Measurements from ENCODE around the gene KPNB1. TPM values are rescaled to one million over a fixed set of nuclear protein-coding genes. Genes with fewer than 3 reads are reported as not detected.

Gene KPNB1
- total and polyA plus RNA-seq, 2 of the 8 experiments (the other 6 are each of a cell fraction or from before 2014, with no cell fraction given), result 171 to 625 TPM

- TF ChIP-seq CHD7 (IDR thresholded peaks at IDR 0.05; ENCODE audit: insufficient replicate concordance, low read length), result no peak
- no peak for TF ChIP-seq NANOG (IDR thresholded peaks at IDR 0.05; ENCODE audit: insufficient read depth, low read depth, low read length, poor library complexity, severe bottlenecking)
- no peak for TF ChIP-seq TAF1 (IDR thresholded peaks at IDR 0.05; ENCODE audit: low read depth, low read length)
- no peak for TF ChIP-seq ZNF274 (IDR thresholded peaks at IDR 0.05; ENCODE audit: borderline replicate concordance, extremely low read depth, low read length)
- no peak for TF ChIP-seq SRF (IDR thresholded peaks at IDR 0.05; ENCODE audit: low read depth, low read length)
- no peak for TF ChIP-seq JUN (IDR thresholded peaks at IDR 0.05; ENCODE audit: low read depth, low read length)
- TF ChIP-seq RXRA (IDR thresholded peaks at IDR 0.05; ENCODE audit: insufficient read depth, low read depth, low read length), result no peak
- no peak for TF ChIP-seq SP4 (IDR thresholded peaks at IDR 0.05; ENCODE audit: low read length)
- TF ChIP-seq USF2 (IDR thresholded peaks at IDR 0.05; ENCODE audit: low read length), result no peak
- TF ChIP-seq POLR2AphosphoS5 (IDR thresholded peaks at IDR 0.05; ENCODE audit: low read depth, low read length), result no peak
These were observed 29.0 kb upstream of the KPNB1 start (continued) for GRCh38 chr17:47620503-47621245.
